NCI-H510A treated with DMSO at 0.1 percent for 48 hours (cell line): ENCODE results near the gene SLC12A2.

Experiments used
- DNase-seq: peaks from one replicate; lab custom pipeline; 2025; lab: John Stamatoyannopoulos, UW

SLC12A2 gene

GRCh38 chr5:128172102-128172501 lies 88.5 kb downstream of the SLC12A2 start:
- DNase-seq = no peak

GRCh38 chr5:128174951-128175350 lies 91.4 kb downstream of the SLC12A2 start:
- DNase-seq = no peak

- no peak for DNase-seq
These were observed 108.8 kb downstream of the SLC12A2 start for GRCh38 chr5:128192368-128192767.

- DNase-seq = no peak
These were observed 110.3 kb downstream of the SLC12A2 start for GRCh38 chr5:128193665-128194390.

- no peak for DNase-seq
These were observed 111.8 kb downstream of the SLC12A2 start for GRCh38 chr5:128195316-128195715.

GRCh38 chr5:128196080-128196479 lies 112.5 kb downstream of the SLC12A2 start:
- DNase-seq = no peak

GRCh38 chr5:128196791-128197190 lies 113.2 kb downstream of the SLC12A2 start:
- DNase-seq = no peak

GRCh38 chr5:128197896-128198522 lies 114.4 kb downstream of the SLC12A2 start:
- DNase-seq = no peak

- DNase-seq = no peak
These were observed 115.5 kb downstream of the SLC12A2 start for GRCh38 chr5:128199104-128199503.

GRCh38 chr5:128199611-128200010 lies 116.0 kb downstream of the SLC12A2 start:
- DNase-seq = no peak

- DNase-seq = peak; percentile 47
These were observed 117.7 kb downstream of the SLC12A2 start for GRCh38 chr5:128201065-128201926.

GRCh38 chr5:128202320-128202719 lies 118.8 kb downstream of the SLC12A2 start:
- DNase-seq = no peak

GRCh38 chr5:128208436-128208835 lies 124.9 kb downstream of the SLC12A2 start:
- no peak for DNase-seq

GRCh38 chr5:128212191-128212806 lies 128.7 kb downstream of the SLC12A2 start:
- DNase-seq = no peak

- DNase-seq = peak; percentile 45
These were observed 129.8 kb downstream of the SLC12A2 start for GRCh38 chr5:128213340-128213739.

GRCh38 chr5:128213833-128214232 lies 130.3 kb downstream of the SLC12A2 start:
- DNase-seq = no peak

GRCh38 chr5:128216285-128216684 lies 132.7 kb downstream of the SLC12A2 start:
- DNase-seq = no peak

- DNase-seq = no peak
These were observed 133.4 kb downstream of the SLC12A2 start for GRCh38 chr5:128216860-128217531.

- DNase-seq = no peak
These were observed 137.3 kb downstream of the SLC12A2 start for GRCh38 chr5:128220841-128221240.

- no peak for DNase-seq
These were observed 140.8 kb downstream of the SLC12A2 start for GRCh38 chr5:128224336-128224735.

GRCh38 chr5:128225245-128226030 lies 141.9 kb downstream of the SLC12A2 start:
- no peak for DNase-seq
